Heart left ventricle (tissue), 16 donors: ENCODE data around the gene FGF23. TPM values are rescaled to one million over a fixed set of nuclear protein-coding genes. Genes with fewer than 3 reads are reported as not detected.

Source experiments
- ATAC-seq, 4 donors: fragments of 200-7000 bp; cut with Tn5 transposase; one replicate each; pipeline ENCODE4 v1.9.1; 2020 to 2022; ENCODE audit warnings: moderate library complexity in 4 of 4, mild to moderate bottlenecking in 3 of 4, moderate number of reproducible peaks in 1 of 4
- DNase-seq, 5 donors: peaks; one replicate each; pipeline ENCODE4 v3.0.0-alpha.2; 2020
- H3K27ac ChIP-seq, 12 donors: fragments of 200-600 bp; sonication (generic) in 4 of 12; one replicate each; pipeline versions ENCODE4 v1.5.0 to v1.8.0; 2016 to 2022; ENCODE audit warnings: mild to moderate bottlenecking in 2 of 12
- H3K27me3 ChIP-seq, 9 donors: fragments of 200-600 bp; sonication (generic) in 2 of 9; one replicate each; pipeline versions ENCODE4 v1.5.1 to v1.8.0; 2016 to 2022; ENCODE audit warnings: mild to moderate bottlenecking in 3 of 9
- H3K36me3 ChIP-seq, 9 donors: fragments of 200-600 bp; sonication (generic) in 2 of 9; one replicate each; pipeline versions ENCODE4 v1.5.0 to v1.8.0; 2018 to 2022; ENCODE audit warnings: mild to moderate bottlenecking in 2 of 9
- H3K4me1 ChIP-seq, 12 donors: fragments of 200-600 bp; sonication (generic) in 4 of 12; one replicate each; pipeline versions ENCODE4 v1.5.0 to v1.8.0; 2016 to 2022; ENCODE audit warnings: mild to moderate bottlenecking in 3 of 12
- H3K4me3 ChIP-seq, 12 donors: fragments of 200-600 bp; sonication (generic) in 4 of 12; one replicate each; pipeline versions ENCODE4 v1.5.0 to v1.8.0; 2017 to 2022; ENCODE audit warnings: mild to moderate bottlenecking in 9 of 12, moderate library complexity in 4 of 12
- H3K9me3 ChIP-seq, 12 donors: fragments of 200-600 bp; sonication (generic) in 4 of 12; one replicate each; pipeline versions ENCODE4 v1.5.0 to v1.8.0; 2016 to 2022; ENCODE audit warnings: mild to moderate bottlenecking in 1 of 12
- POLR2A ChIP-seq, 2 donors: fragments of 450-650 bp; IDR thresholded peaks; one replicate each; pipeline ENCODE4 v1.6.1; 2017; ENCODE audit warnings: antibody characterized with exemption in 2 of 2, mild to moderate bottlenecking in 2 of 2, moderate library complexity in 2 of 2
- WGBS, 4 donors: extraction: QIAGEN DNeasy Blood & Tissue Kit in 2 of 4; methylation state at CpG; one replicate each; pipeline versions ENCODE4 v1.1.5 to v1.1.7; 2013 to 2018; 5-methylcytosine and 5-hydroxymethylcytosine counted together
- intact Hi-C, 10 donors: fragments of 100-400 bp; cut with DNase I; formaldehyde crosslinking; loops; one replicate each; pipeline versions ENCODE4 v1.11.1 to v1.14.2; 2022
- polyA plus RNA-seq, 2 donors: library from polyadenylated mRNA; stranded (reverse); fragments of 200-250 nt; gene quantifications; one replicate each; pipeline ENCODE4 v1.2.3, GENCODE V29; 2013
- total RNA-seq, 9 donors: library from RNA; depleted of rRNA in 2 of 9; stranded (reverse); fragments of >200 nt in 2 of 9; fragmentation: NEBNext Ultra II Directional in 3 of 9; extraction: Animal tissue kit (Norgen Biotek cat#: 25700) in 3 of 9; gene quantifications; one replicate each; pipeline versions ENCODE4 v1.1.0 to v1.2.4, GENCODE V29; 2016 to 2023
- TF ChIP-seq, protein P1 (sequence below), 12 donors: fragments of 200-600 bp; sonication (generic) in 4 of 12; IDR thresholded peaks; one replicate each; pipeline versions ENCODE4 v1.5.0 to v1.8.0; 2018 to 2022; ENCODE audit warnings: antibody characterized with exemption in 12 of 12, mild to moderate bottlenecking in 5 of 12
- donor health status: ischemic (EF 13 %, LVEDD 7.1; RV severe dilation, severe dysfunction).
- donor health status: healthy with polysubstance abuse.
- donor health status: DM: no; HTN: yes; CAD: no.
- donor health status: DM: no; HTN: no; CAD: no.
- donor health status: ischemic (EF 25% LVEDD 6.9; RV normal size, moderate dysfunction).
- donor health status: ischemic (EF 25% LVEDD 5.7; RV mildly dilated, moderate dysfunction).
- donor health status: healthy.
- donor health status: DM: yes; HTN: yes; CAD: no.
- donor health status: ischemic (EF 35%, LVEDD 5.7; RV mildly dilated, moderate dysfunction).
- donor health status: nonischemic (EF 11% LVEDD 7.7; RV severe dilation, severe dysfunction).
- donor health status: DM: yes; HTN: yes; CAD: no.
- donor health status: PGD.
- donor health status: ischemic (EF 29% LVEDD 5.4; RV normal size, mild dysfunction).
- donor health status: nonischemic (EF 23%, LVEDD 6.1; RV moderate dilation, normal function).

Gene FGF23
- total and polyA plus RNA-seq, 11 donors, result 0.04 to 0.15 (median 0.10) TPM; not detected in 8

DNA sequence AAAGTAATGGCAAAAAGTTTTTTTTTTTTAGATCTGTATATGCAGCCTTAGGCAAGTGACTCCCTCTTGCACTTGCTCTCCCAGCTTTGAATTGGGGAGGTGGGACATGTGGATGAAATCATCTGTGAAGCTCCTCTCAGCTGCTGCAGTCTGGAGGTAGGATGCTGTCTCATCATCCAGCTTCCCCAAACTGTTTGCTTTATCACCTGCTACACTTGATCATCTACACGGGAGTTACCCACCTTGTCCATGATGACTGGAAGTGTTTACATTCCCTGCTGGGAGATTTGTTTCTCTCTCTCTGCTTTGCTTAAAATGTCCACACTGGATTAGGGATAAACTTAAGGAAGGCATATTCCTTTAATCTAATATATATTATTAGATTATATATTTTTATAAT is 8.5 kb upstream of the FGF23 start:
- intact Hi-C loops, result no loop called here
- H3K36me3 ChIP-seq, result no peaks in the 10 kb centered on the region
- peaks cover 0 to 9% (median 5%) of the 10 kb centered on the region in 12 donors for H3K4me1 ChIP-seq
- TF ChIP-seq, protein P1, sequence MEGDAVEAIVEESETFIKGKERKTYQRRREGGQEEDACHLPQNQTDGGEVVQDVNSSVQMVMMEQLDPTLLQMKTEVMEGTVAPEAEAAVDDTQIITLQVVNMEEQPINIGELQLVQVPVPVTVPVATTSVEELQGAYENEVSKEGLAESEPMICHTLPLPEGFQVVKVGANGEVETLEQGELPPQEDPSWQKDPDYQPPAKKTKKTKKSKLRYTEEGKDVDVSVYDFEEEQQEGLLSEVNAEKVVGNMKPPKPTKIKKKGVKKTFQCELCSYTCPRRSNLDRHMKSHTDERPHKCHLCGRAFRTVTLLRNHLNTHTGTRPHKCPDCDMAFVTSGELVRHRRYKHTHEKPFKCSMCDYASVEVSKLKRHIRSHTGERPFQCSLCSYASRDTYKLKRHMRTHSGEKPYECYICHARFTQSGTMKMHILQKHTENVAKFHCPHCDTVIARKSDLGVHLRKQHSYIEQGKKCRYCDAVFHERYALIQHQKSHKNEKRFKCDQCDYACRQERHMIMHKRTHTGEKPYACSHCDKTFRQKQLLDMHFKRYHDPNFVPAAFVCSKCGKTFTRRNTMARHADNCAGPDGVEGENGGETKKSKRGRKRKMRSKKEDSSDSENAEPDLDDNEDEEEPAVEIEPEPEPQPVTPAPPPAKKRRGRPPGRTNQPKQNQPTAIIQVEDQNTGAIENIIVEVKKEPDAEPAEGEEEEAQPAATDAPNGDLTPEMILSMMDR (IDR thresholded peaks at IDR 0.05), result no peak
- no peak for TF ChIP-seq POLR2A (IDR thresholded peaks at IDR 0.05)
- DNase-seq, result no peak
- H3K4me3 ChIP-seq, result no peak overlapping the region
- H3K27ac ChIP-seq, result no peak overlapping the region
- ATAC-seq, result no peak
- H3K9me3 ChIP-seq, result no peaks in the 10 kb centered on the region
- H3K27me3 ChIP-seq, result peaks cover 0 to 5% (median 0%) of the 10 kb centered on the region in 9 donors
- WGBS, 4 donors, result 76 to 82% (median 79%) methylated on average over 1 of the region's 1 CpG

DNA sequence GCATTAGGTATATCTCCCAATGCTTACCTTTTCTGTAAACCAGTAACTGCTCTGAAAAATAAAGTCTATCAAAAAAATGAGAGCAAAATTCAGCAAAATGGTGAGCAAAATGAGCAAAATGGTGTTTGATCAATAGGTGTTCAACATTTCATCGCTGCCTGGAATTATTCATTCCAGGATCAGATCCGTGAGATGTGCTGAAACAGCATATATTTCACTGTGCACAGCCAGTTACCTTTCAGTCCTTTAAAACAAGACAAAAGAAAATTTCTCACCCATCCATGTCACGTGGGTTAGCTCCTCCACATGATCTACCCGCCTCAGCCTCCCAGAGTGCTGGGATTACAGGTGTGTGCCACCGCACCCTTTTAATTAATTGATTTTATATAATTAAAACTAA is 8.1 kb upstream of the FGF23 start:
- no peaks in the 10 kb centered on the region for H3K36me3 ChIP-seq
- no peak overlapping the region for H3K4me3 ChIP-seq
- H3K27me3 ChIP-seq, result peaks cover 0 to 4% (median 0%) of the 10 kb centered on the region in 9 donors
- peaks cover 0 to 5% (median 3%) of the 10 kb centered on the region in 12 donors for H3K4me1 ChIP-seq
- intact Hi-C loops, result no loop called here
- DNase-seq, result no peak
- H3K9me3 ChIP-seq, result no peaks in the 10 kb centered on the region
- no peak overlapping the region for H3K27ac ChIP-seq
- WGBS, 4 donors, result 92 to 95% (median 92%) methylated on average over 5 of the region's 5 CpGs
- no peak for ATAC-seq
- no peak for TF ChIP-seq POLR2A (IDR thresholded peaks at IDR 0.05)
- TF ChIP-seq, protein P1 (IDR thresholded peaks at IDR 0.05), result no peak

DNA sequence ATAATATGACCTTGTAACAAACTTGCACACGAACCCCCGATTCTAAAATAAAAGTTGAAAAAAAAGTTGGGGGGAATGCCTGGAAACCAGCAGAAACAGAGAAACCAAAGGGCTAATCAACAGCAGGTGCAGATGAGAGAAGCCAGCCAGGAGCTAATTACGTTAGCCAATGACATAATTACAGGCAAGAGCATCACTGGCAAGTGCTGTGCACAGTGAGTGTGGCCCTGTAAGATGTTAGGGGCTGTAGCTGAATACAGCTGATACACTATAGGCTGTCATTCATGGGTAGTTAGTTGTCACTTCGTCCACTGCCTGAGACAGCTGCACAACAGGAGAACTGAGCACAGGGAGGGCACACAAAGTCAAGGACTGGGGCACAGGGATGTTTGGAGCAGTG is 7.3 kb upstream of the FGF23 start:
- intact Hi-C loops, result no loop called here
- Histone ChIP-seq H3K27ac (no peak overlapping the region), H3K9me3 (no peaks in the 10 kb centered on the region), H3K36me3 (no peaks in the 10 kb centered on the region), H3K4me3 (no peak overlapping the region), H3K27me3 (no peaks in the 10 kb centered on the region), H3K4me1 (no peaks in the 10 kb centered on the region)
- ATAC-seq, result no peak
- no peak for DNase-seq
- 83 to 86% (median 85%) methylated on average over 4 of the region's 4 CpGs for WGBS, 4 donors
- TF ChIP-seq POLR2A (IDR thresholded peaks at IDR 0.05), result no peak
- TF ChIP-seq, protein P1 (IDR thresholded peaks at IDR 0.05), result no peak

DNA sequence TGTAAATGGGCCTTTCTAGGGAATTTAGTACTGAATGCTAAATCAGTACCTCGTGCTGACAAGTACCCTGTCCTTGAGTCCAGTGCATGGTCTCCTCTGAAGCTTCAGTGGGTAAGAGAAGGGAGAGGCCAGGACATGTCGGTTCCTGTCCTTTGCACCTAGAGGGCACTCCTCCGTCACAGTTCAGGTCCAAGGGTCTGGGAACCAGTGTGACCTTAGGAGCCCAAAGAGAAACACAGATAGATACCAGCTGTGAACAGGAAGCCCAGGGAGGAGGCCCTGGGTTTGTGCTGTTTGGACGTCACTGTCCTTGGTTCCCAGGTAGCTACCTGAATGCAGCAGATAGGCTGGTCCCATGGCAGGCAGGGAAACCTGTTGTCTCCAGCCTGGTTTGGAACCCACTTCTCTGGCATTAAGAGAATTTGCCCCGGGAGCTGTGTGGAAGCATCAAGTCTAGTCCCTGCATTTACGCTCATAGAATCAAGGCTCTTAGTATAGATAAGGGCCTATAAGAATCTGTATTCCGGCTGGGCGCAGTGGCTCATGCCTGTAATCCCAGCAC is 3.9 kb upstream of the FGF23 start:
- 73 to 81% (median 77%) methylated on average over 7 to 8 of the region's 8 CpGs for WGBS, 4 donors
- no peaks in the 10 kb centered on the region for H3K36me3 ChIP-seq
- DNase-seq, result no peak
- H3K4me3 ChIP-seq, result no peak overlapping the region
- H3K27ac ChIP-seq, result no peak overlapping the region
- no peak for TF ChIP-seq POLR2A (IDR thresholded peaks at IDR 0.05)
- TF ChIP-seq, protein P1 (IDR thresholded peaks at IDR 0.05), result peak in 4 of 12 donors; percentile 14 to 34 (median 18)
- peaks cover 0 to 6% (median 0%) of the 10 kb centered on the region in 9 donors for H3K27me3 ChIP-seq
- no peak for ATAC-seq
- no peaks in the 10 kb centered on the region for H3K9me3 ChIP-seq
- no peaks in the 10 kb centered on the region for H3K4me1 ChIP-seq
- intact Hi-C loops, result no loop called here
